CD14-positive monocyte (primary cell): ENCODE results near the gene CACNG3. TPM values are rescaled to one million over a fixed set of nuclear protein-coding genes. Genes with fewer than 3 reads are reported as not detected.

Experiments
- DNase-seq, 3 donors: peaks; one replicate each; pipeline ENCODE4 v3.0.0-alpha.2; 2011 to 2022
- H2AFZ ChIP-seq: 2 replicates; pipeline ENCODE4 v1.6.0; 2012; ENCODE audit warnings: mild to moderate bottlenecking, low read depth, low read length, inconsistent platforms; ENCODE audit not compliant: insufficient read depth, poor library complexity, severe bottlenecking
- H3K27ac ChIP-seq, 2 donors: 1 replicate in 1 of 2; 2 replicates in 1 of 2; pipeline ENCODE4 v1.5.1; 2012 to 2013; ENCODE audit warnings: low read length in 2 of 2, control low read depth in 1 of 2, inconsistent platforms in 1 of 2, low read depth in 1 of 2, mild to moderate bottlenecking in 1 of 2
- H3K27me3 ChIP-seq, 2 donors: one replicate each; pipeline versions ENCODE4 v1.6.0 to v1.6.1; 2011 to 2013; ENCODE audit warnings: low read length in 2 of 2; ENCODE audit not compliant: control insufficient read depth in 2 of 2, insufficient read depth in 2 of 2
- H3K36me3 ChIP-seq, 2 donors: replicated peaks in 1 of 2; 1 replicate in 1 of 2; 2 replicates in 1 of 2; pipeline versions ENCODE4 v1.5.1 to v1.6.1; 2012 to 2013; ENCODE audit warnings: low read length in 2 of 2, control low read depth in 1 of 2, inconsistent platforms in 1 of 2, mild to moderate bottlenecking in 1 of 2; ENCODE audit not compliant: insufficient read depth in 2 of 2, control insufficient read depth in 1 of 2
- H3K4me1 ChIP-seq, 2 donors: 1 replicate in 1 of 2; 2 replicates in 1 of 2; pipeline versions ENCODE4 v1.5.1 to v1.6.1; 2012 to 2013; ENCODE audit warnings: low read length in 2 of 2, control low read depth in 1 of 2, inconsistent platforms in 1 of 2, mild to moderate bottlenecking in 1 of 2, moderate library complexity in 1 of 2; ENCODE audit not compliant: insufficient read depth in 2 of 2, control insufficient read depth in 1 of 2
- H3K4me2 ChIP-seq: replicated peaks from 2 replicates; pipeline ENCODE3; 2012; ENCODE audit warnings: low read length, moderate library complexity, mild to moderate bottlenecking; ENCODE audit not compliant: poor library complexity, severe bottlenecking; ENCODE audit errors: extremely low read depth
- H3K4me3 ChIP-seq, 3 experiments: fragments of 200-600 bp in 1 of 3; sonication (generic) in 1 of 3; replicated peaks in 1 of 3; 1 replicate in 2 of 3; 2 replicates in 1 of 3; pipeline ENCODE4 v1.5.1; 2011 to 2013; ENCODE audit warnings: low read length in 3 of 3, mild to moderate bottlenecking in 3 of 3, control low read depth in 2 of 3, low read depth in 2 of 3, inconsistent platforms in 1 of 3, moderate library complexity in 1 of 3
- H3K79me2 ChIP-seq: 2 replicates; pipeline ENCODE4 v1.6.0; 2012; ENCODE audit warnings: mild to moderate bottlenecking, control low read depth, inconsistent platforms, low read length, moderate library complexity; ENCODE audit not compliant: insufficient read depth
- H3K9ac ChIP-seq: 2 replicates; pipeline ENCODE4 v1.6.0; 2017; ENCODE audit warnings: low read length, mild to moderate bottlenecking; ENCODE audit not compliant: insufficient read depth, poor library complexity, severe bottlenecking
- H3K9me3 ChIP-seq, 2 donors: replicated peaks in 1 of 2; 1 replicate in 1 of 2; 2 replicates in 1 of 2; pipeline versions ENCODE4 v1.5.1 to v1.6.1; 2012 to 2013; ENCODE audit warnings: low read length in 2 of 2, control low read depth in 1 of 2; ENCODE audit not compliant: control insufficient read depth in 1 of 2, insufficient read depth in 1 of 2
- H4K20me1 ChIP-seq: 2 replicates; pipeline ENCODE4 v1.6.0; 2012; ENCODE audit warnings: mild to moderate bottlenecking, low read length, control low read depth, moderate library complexity; ENCODE audit not compliant: insufficient read depth
- H3K27ac Mint-ChIP-seq, 7 donors: one replicate each; pipeline ENCODE4 v1.8.0; 2020; ENCODE audit warnings: mild to moderate bottlenecking in 7 of 7, mixed read lengths in 7 of 7, moderate library complexity in 6 of 7, inconsistent platforms in 2 of 7
- H3K27me3 Mint-ChIP-seq, 3 donors: one replicate each; pipeline ENCODE4 v1.8.0; 2021 to 2022; ENCODE audit warnings: low read depth in 3 of 3, mild to moderate bottlenecking in 3 of 3, mixed read lengths in 3 of 3, moderate library complexity in 3 of 3, inconsistent platforms in 1 of 3
- H3K36me3 Mint-ChIP-seq, 2 donors: one replicate each; pipeline ENCODE4 v1.8.0; 2020; ENCODE audit warnings: mixed read lengths in 2 of 2, inconsistent platforms in 1 of 2, mild to moderate bottlenecking in 1 of 2
- H3K4me1 Mint-ChIP-seq: one replicate; pipeline ENCODE4 v1.8.0; 2020; ENCODE audit warnings: mild to moderate bottlenecking, mixed read lengths
- H3K4me3 Mint-ChIP-seq, 2 donors: one replicate each; pipeline ENCODE4 v1.8.0; 2020; ENCODE audit warnings: mild to moderate bottlenecking in 2 of 2, mixed read lengths in 2 of 2, moderate library complexity in 1 of 2
- H3K9me3 Mint-ChIP-seq, 7 donors: one replicate each; pipeline ENCODE4 v1.8.0; 2020 to 2022; ENCODE audit warnings: mixed read lengths in 7 of 7, mild to moderate bottlenecking in 6 of 7, moderate library complexity in 6 of 7, inconsistent platforms in 2 of 7
- CTCF ChIP-seq: fragments of 200-600 bp; IDR thresholded peaks from one replicate; pipeline ENCODE4 v1.8.0; 2022; ENCODE audit warnings: antibody characterized with exemption, mild to moderate bottlenecking
- WGBS: methylation state at CpG from one replicate; pipeline ENCODE4 v1.1.5; 2013; ENCODE audit warnings: missing lambda C conversion rate; ENCODE audit not compliant: insufficient coverage; 5-methylcytosine and 5-hydroxymethylcytosine counted together
- intact Hi-C, 2 donors: fragments of 100-400 bp; cut with micrococcal nuclease; formaldehyde crosslinking; loops; one replicate each; pipeline versions ENCODE4 v1.15.0 to v1.15.1; 2023
- polyA plus RNA-seq, 3 donors: library from polyadenylated mRNA; depleted of rRNA in 1 of 3; unstranded in 2 of 3; stranded (reverse) in 1 of 3; fragments of 300-500 nt in 2 of 3; fragments of >200 nt in 1 of 3; fragmentation: Illumina TruSeq in 2 of 3; gene quantifications; 1 replicate in 2 of 3; 2 replicates in 1 of 3; pipeline ENCODE4 v1.2.3, GENCODE V29; 2012 to 2021

CACNG3 gene
- polyA plus RNA-seq, 3 donors = not detected

GRCh38 chr16:24208710-24209109, 47.4 kb upstream of the CACNG3 start:
- Histone ChIP-seq H3K79me2 (no peaks in the 10 kb centered on the region), H3K27me3 (no peaks in the 10 kb centered on the region), H3K4me1 (no peaks in the 10 kb centered on the region), H4K20me1 (peaks cover 31% of the 10 kb centered on the region), H3K27ac (no peak overlapping the region), H3K4me2 (no peak overlapping the region), H3K36me3 (peaks cover 70 to 94% of the 10 kb centered on the region in 2 donors), H3K9me3 (no peaks in the 10 kb centered on the region), H3K4me3 (no peak overlapping the region), H3K9ac (no peak overlapping the region), H2AFZ (no peak overlapping the region)
- WGBS = 100% methylated on average over 2 of the region's 5 CpGs
- DNase-seq = no peak
- Mint-ChIP-seq H3K36me3 (peaks cover 70 to 90% of the 10 kb centered on the region in 2 donors), H3K9me3 (no peaks in the 10 kb centered on the region), H3K4me1 (no peaks in the 10 kb centered on the region), H3K4me3 (no peak overlapping the region), H3K27ac (no peak overlapping the region), H3K27me3 (peaks cover 0 to 1% (median 0%) of the 10 kb centered on the region in 3 donors)
- no peak for TF ChIP-seq CTCF
- intact Hi-C loops = no loop called here

- no peak overlapping the region for H3K27ac ChIP-seq
- no peak for TF ChIP-seq CTCF
- peaks cover 3% of the 10 kb centered on the region for H4K20me1 ChIP-seq
- Mint-ChIP-seq H3K27ac (no peak overlapping the region), H3K36me3 (peaks cover 71 to 88% of the 10 kb centered on the region in 2 donors), H3K4me3 (no peak overlapping the region), H3K4me1 (no peaks in the 10 kb centered on the region), H3K9me3 (peaks cover 0 to 2% (median 0%) of the 10 kb centered on the region in 7 donors), H3K27me3 (no peaks in the 10 kb centered on the region)
- 100% methylated on average over 1 of the region's 3 CpGs for WGBS
- H3K27me3 ChIP-seq = no peaks in the 10 kb centered on the region
- DNase-seq = no peak
- no peak overlapping the region for H3K9ac ChIP-seq
- no peak overlapping the region for H3K4me2 ChIP-seq
- H3K4me3 ChIP-seq = no peak overlapping the region
- no peaks in the 10 kb centered on the region for H3K4me1 ChIP-seq
- intact Hi-C loops = no loop called here
- no peak overlapping the region for H2AFZ ChIP-seq
- H3K79me2 ChIP-seq = no peaks in the 10 kb centered on the region
- H3K36me3 ChIP-seq = peaks cover 64 to 95% of the 10 kb centered on the region in 2 donors
- H3K9me3 ChIP-seq = no peaks in the 10 kb centered on the region
Observed at GRCh38 chr16:24214992-24215391, 41.1 kb upstream of the CACNG3 start.
